ENCODE measurements around the gene MTMR12.

- TF ChIP-seq CTCF (conservative IDR thresholded peaks at IDR 0.05; ENCODE audit: low read depth, low read length): no peak
- no peak for TF ChIP-seq EZH2 (IDR thresholded peaks at IDR 0.05; ENCODE audit: low read length, unreplicated experiment)
These were observed 12.3 kb upstream of the MTMR12 start for GRCh38 chr5:32325062-32325461.

Measured in PC-3 (cell line).